ENCODE results near the gene NR6A1.

The NR6A1 gene

GRCh38 chr9:124615100-124615742 is 155.9 kb downstream of the NR6A1 start:
- H3K27me3 Mint-ChIP-seq: peaks cover 9% of the 10 kb centered on the region
- H3K4me3 Mint-ChIP-seq: no peak overlapping the region
- H3K27ac Mint-ChIP-seq: no peak overlapping the region
- no peaks in the 10 kb centered on the region for H3K9me3 Mint-ChIP-seq (ENCODE audit: low read depth)
- no peaks in the 10 kb centered on the region for H3K4me1 Mint-ChIP-seq (ENCODE audit: low read depth)
- H3K36me3 Mint-ChIP-seq: no peaks in the 10 kb centered on the region

GRCh38 chr9:124613849-124614248 is 157.3 kb downstream of the NR6A1 start:
- H3K4me3 Mint-ChIP-seq: no peak overlapping the region
- no peaks in the 10 kb centered on the region for H3K9me3 Mint-ChIP-seq (ENCODE audit: low read depth)
- H3K36me3 Mint-ChIP-seq: no peaks in the 10 kb centered on the region
- H3K27me3 Mint-ChIP-seq: peaks cover 9% of the 10 kb centered on the region
- no peak overlapping the region for H3K27ac Mint-ChIP-seq
- no peaks in the 10 kb centered on the region for H3K4me1 Mint-ChIP-seq (ENCODE audit: low read depth)

GRCh38 chr9:124611106-124611505 is 160.0 kb downstream of the NR6A1 start:
- Mint-ChIP-seq H3K36me3 (no peaks in the 10 kb centered on the region), H3K9me3 (ENCODE audit: low read depth) (no peaks in the 10 kb centered on the region), H3K4me3 (no peak overlapping the region), H3K27me3 (peaks cover 7% of the 10 kb centered on the region), H3K4me1 (ENCODE audit: low read depth) (no peaks in the 10 kb centered on the region), H3K27ac (no peak overlapping the region)

GRCh38 chr9:124606027-124606426 is 165.1 kb downstream of the NR6A1 start:
- H3K9me3 Mint-ChIP-seq (ENCODE audit: low read depth): no peaks in the 10 kb centered on the region
- no peaks in the 10 kb centered on the region for H3K36me3 Mint-ChIP-seq
- peaks cover 2% of the 10 kb centered on the region for H3K27me3 Mint-ChIP-seq
- H3K4me3 Mint-ChIP-seq: no peak overlapping the region
- H3K27ac Mint-ChIP-seq: no peak overlapping the region
- no peaks in the 10 kb centered on the region for H3K4me1 Mint-ChIP-seq (ENCODE audit: low read depth)

GRCh38 chr9:124605258-124605657 is 165.9 kb downstream of the NR6A1 start:
- Mint-ChIP-seq H3K9me3 (ENCODE audit: low read depth) (no peaks in the 10 kb centered on the region), H3K36me3 (no peaks in the 10 kb centered on the region), H3K27ac (no peak overlapping the region), H3K27me3 (peaks cover 4% of the 10 kb centered on the region), H3K4me3 (no peak overlapping the region), H3K4me1 (ENCODE audit: low read depth) (no peaks in the 10 kb centered on the region)

GRCh38 chr9:124602632-124603031 is 168.5 kb downstream of the NR6A1 start:
- H3K4me1 Mint-ChIP-seq (ENCODE audit: low read depth): no peaks in the 10 kb centered on the region
- no peaks in the 10 kb centered on the region for H3K9me3 Mint-ChIP-seq (ENCODE audit: low read depth)
- peaks cover 6% of the 10 kb centered on the region for H3K27me3 Mint-ChIP-seq
- H3K36me3 Mint-ChIP-seq: no peaks in the 10 kb centered on the region
- H3K4me3 Mint-ChIP-seq: no peak overlapping the region
- H3K27ac Mint-ChIP-seq: no peak overlapping the region

GRCh38 chr9:124602204-124602603 is 168.9 kb downstream of the NR6A1 start:
- H3K27me3 Mint-ChIP-seq: peaks cover 10% of the 10 kb centered on the region
- no peak overlapping the region for H3K27ac Mint-ChIP-seq
- H3K36me3 Mint-ChIP-seq: no peaks in the 10 kb centered on the region

GRCh38 chr9:124600407-124600806 is 170.7 kb downstream of the NR6A1 start:
- Mint-ChIP-seq H3K36me3 (no peaks in the 10 kb centered on the region), H3K9me3 (ENCODE audit: low read depth) (no peaks in the 10 kb centered on the region), H3K27me3 (peaks cover 14% of the 10 kb centered on the region), H3K4me1 (ENCODE audit: low read depth) (no peaks in the 10 kb centered on the region), H3K4me3 (no peak overlapping the region), H3K27ac (no peak overlapping the region)

More at GRCh38 chr9:124602204-124602603, 168.9 kb downstream of the NR6A1 start:
- Mint-ChIP-seq H3K9me3 (ENCODE audit: low read depth) (no peaks in the 10 kb centered on the region), H3K4me3 (no peak overlapping the region), H3K4me1 (ENCODE audit: low read depth) (no peaks in the 10 kb centered on the region)

GRCh38 chr9:124599121-124599795 is 171.9 kb downstream of the NR6A1 start:
- H3K36me3 Mint-ChIP-seq: no peaks in the 10 kb centered on the region
- H3K4me1 Mint-ChIP-seq (ENCODE audit: low read depth): no peaks in the 10 kb centered on the region
- H3K4me3 Mint-ChIP-seq: no peak overlapping the region
- peaks cover 18% of the 10 kb centered on the region for H3K27me3 Mint-ChIP-seq
- no peak overlapping the region for H3K27ac Mint-ChIP-seq
- no peaks in the 10 kb centered on the region for H3K9me3 Mint-ChIP-seq (ENCODE audit: low read depth)

GRCh38 chr9:124598048-124598447 is 173.1 kb downstream of the NR6A1 start:
- H3K4me1 Mint-ChIP-seq (ENCODE audit: low read depth): no peaks in the 10 kb centered on the region
- H3K27ac Mint-ChIP-seq: no peak overlapping the region
- no peak overlapping the region for H3K4me3 Mint-ChIP-seq
- H3K27me3 Mint-ChIP-seq: peaks cover 23% of the 10 kb centered on the region
- H3K36me3 Mint-ChIP-seq: no peaks in the 10 kb centered on the region
- no peaks in the 10 kb centered on the region for H3K9me3 Mint-ChIP-seq (ENCODE audit: low read depth)

- Mint-ChIP-seq H3K36me3 (no peaks in the 10 kb centered on the region), H3K4me1 (ENCODE audit: low read depth) (no peaks in the 10 kb centered on the region), H3K9me3 (ENCODE audit: low read depth) (no peaks in the 10 kb centered on the region), H3K27ac (no peak overlapping the region), H3K4me3 (no peak overlapping the region), H3K27me3 (peaks cover 23% of the 10 kb centered on the region)
Measured at GRCh38 chr9:124596172-124596839, 174.8 kb downstream of the NR6A1 start.

GRCh38 chr9:124595743-124596142 is 175.4 kb downstream of the NR6A1 start:
- H3K27ac Mint-ChIP-seq: no peak overlapping the region
- H3K9me3 Mint-ChIP-seq (ENCODE audit: low read depth): no peaks in the 10 kb centered on the region
- H3K27me3 Mint-ChIP-seq: peaks cover 23% of the 10 kb centered on the region
- H3K36me3 Mint-ChIP-seq: no peaks in the 10 kb centered on the region
- H3K4me3 Mint-ChIP-seq: no peak overlapping the region
- H3K4me1 Mint-ChIP-seq (ENCODE audit: low read depth): no peaks in the 10 kb centered on the region

GRCh38 chr9:124594673-124595072 is 176.4 kb downstream of the NR6A1 start:
- Mint-ChIP-seq H3K27ac (no peak overlapping the region), H3K9me3 (ENCODE audit: low read depth) (no peaks in the 10 kb centered on the region), H3K4me3 (no peak overlapping the region)

GRCh38 chr9:124594225-124594624 is 176.9 kb downstream of the NR6A1 start:
- Mint-ChIP-seq H3K36me3 (no peaks in the 10 kb centered on the region), H3K27me3 (peaks cover 20% of the 10 kb centered on the region)

More at GRCh38 chr9:124594673-124595072, 176.4 kb downstream of the NR6A1 start:
- peaks cover 20% of the 10 kb centered on the region for H3K27me3 Mint-ChIP-seq
- H3K4me1 Mint-ChIP-seq (ENCODE audit: low read depth): no peaks in the 10 kb centered on the region
- H3K36me3 Mint-ChIP-seq: no peaks in the 10 kb centered on the region

GRCh38 chr9:124593651-124594058 is 177.5 kb downstream of the NR6A1 start:
- Mint-ChIP-seq H3K36me3 (no peaks in the 10 kb centered on the region), H3K27ac (no peak overlapping the region), H3K4me1 (ENCODE audit: low read depth) (no peaks in the 10 kb centered on the region), H3K4me3 (no peak overlapping the region), H3K9me3 (ENCODE audit: low read depth) (no peaks in the 10 kb centered on the region), H3K27me3 (peaks cover 18% of the 10 kb centered on the region)

More at GRCh38 chr9:124594225-124594624, 176.9 kb downstream of the NR6A1 start:
- Mint-ChIP-seq H3K4me3 (no peak overlapping the region), H3K9me3 (ENCODE audit: low read depth) (no peaks in the 10 kb centered on the region), H3K4me1 (ENCODE audit: low read depth) (no peaks in the 10 kb centered on the region), H3K27ac (no peak overlapping the region)

Data from activated naive CD8-positive, alpha-beta T cell (primary cell).